ENCODE results near the gene C18orf63. TPM values are rescaled to one million over a fixed set of nuclear protein-coding genes. Genes with fewer than 3 reads are reported as not detected.

Gene C18orf63
- polyA plus RNA-seq, 1 donor from 2014 or later = not detected

DNA sequence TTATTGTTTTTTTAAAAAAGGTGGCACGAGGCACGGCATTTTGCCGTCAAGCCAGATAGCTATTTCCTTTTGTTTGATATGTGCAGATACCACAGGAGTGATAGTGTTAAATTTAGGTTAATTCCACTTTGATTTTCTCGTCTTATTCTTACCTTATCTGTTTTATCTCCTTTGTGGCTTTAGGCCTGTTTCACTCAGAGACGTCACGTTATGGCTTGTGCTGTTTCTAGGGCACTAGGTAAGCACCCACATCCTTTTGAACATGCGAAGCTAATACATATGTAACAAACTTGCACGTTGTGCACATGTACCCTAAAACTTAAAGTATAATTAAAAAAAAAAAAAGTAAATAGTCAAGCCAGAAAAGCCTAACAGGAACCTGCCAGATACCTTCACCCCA lies 57.8 kb downstream of the C18orf63 start:
- Histone ChIP-seq H3K9me2 (ENCODE audit: insufficient read depth, low read length) (no peaks in the 10 kb centered on the region), H3K4me2 (ENCODE audit: low read length) (no peak overlapping the region), H4K20me1 (ENCODE audit: insufficient read depth) (no peaks in the 10 kb centered on the region), H3K9ac (ENCODE audit: low read length) (no peak overlapping the region), H3K9me3 (ENCODE audit: low read length) (no peaks in the 10 kb centered on the region), H3K4me3 (ENCODE audit: low read length) (no peak overlapping the region), H3K27me3 (ENCODE audit: insufficient read depth, low read depth, low read length) (no peaks in the 10 kb centered on the region), H3K27ac (ENCODE audit: low read length) (no peak overlapping the region), H3K79me2 (replicated peaks; ENCODE audit: insufficient read depth, low read length) (no peaks in the 10 kb centered on the region), H3F3A (ENCODE audit: insufficient read depth, low read length, poor library complexity, severe bottlenecking) (no peaks in the 10 kb centered on the region), H3K36me3 (ENCODE audit: insufficient read depth, low read length) (no peaks in the 10 kb centered on the region), H2AFZ (ENCODE audit: low read depth, low read length) (no peak overlapping the region)
- TF ChIP-seq POLR2AphosphoS5 (IDR thresholded peaks at IDR 0.05) (no peak), MXI1 (conservative IDR thresholded peaks at IDR 0.05; ENCODE audit: poor library complexity, severe bottlenecking) (no peak), EP300 (conservative IDR thresholded peaks at IDR 0.05; ENCODE audit: poor library complexity, severe bottlenecking) (no peak), RAD21 (conservative IDR thresholded peaks at IDR 0.05) (no peak), TAF1 (IDR thresholded peaks at IDR 0.05; ENCODE audit: low read depth) (no peak), SMC3 (conservative IDR thresholded peaks at IDR 0.05; ENCODE audit: poor library complexity) (no peak), EZH2 (IDR thresholded peaks at IDR 0.05; ENCODE audit: borderline replicate concordance, insufficient read depth, low read length, poor library complexity, severe bottlenecking) (no peak)
- TF ChIP-seq, protein P1, sequence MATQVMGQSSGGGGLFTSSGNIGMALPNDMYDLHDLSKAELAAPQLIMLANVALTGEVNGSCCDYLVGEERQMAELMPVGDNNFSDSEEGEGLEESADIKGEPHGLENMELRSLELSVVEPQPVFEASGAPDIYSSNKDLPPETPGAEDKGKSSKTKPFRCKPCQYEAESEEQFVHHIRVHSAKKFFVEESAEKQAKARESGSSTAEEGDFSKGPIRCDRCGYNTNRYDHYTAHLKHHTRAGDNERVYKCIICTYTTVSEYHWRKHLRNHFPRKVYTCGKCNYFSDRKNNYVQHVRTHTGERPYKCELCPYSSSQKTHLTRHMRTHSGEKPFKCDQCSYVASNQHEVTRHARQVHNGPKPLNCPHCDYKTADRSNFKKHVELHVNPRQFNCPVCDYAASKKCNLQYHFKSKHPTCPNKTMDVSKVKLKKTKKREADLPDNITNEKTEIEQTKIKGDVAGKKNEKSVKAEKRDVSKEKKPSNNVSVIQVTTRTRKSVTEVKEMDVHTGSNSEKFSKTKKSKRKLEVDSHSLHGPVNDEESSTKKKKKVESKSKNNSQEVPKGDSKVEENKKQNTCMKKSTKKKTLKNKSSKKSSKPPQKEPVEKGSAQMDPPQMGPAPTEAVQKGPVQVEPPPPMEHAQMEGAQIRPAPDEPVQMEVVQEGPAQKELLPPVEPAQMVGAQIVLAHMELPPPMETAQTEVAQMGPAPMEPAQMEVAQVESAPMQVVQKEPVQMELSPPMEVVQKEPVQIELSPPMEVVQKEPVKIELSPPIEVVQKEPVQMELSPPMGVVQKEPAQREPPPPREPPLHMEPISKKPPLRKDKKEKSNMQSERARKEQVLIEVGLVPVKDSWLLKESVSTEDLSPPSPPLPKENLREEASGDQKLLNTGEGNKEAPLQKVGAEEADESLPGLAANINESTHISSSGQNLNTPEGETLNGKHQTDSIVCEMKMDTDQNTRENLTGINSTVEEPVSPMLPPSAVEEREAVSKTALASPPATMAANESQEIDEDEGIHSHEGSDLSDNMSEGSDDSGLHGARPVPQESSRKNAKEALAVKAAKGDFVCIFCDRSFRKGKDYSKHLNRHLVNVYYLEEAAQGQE (IDR thresholded peaks at IDR 0.05; ENCODE audit: borderline replicate concordance) = no peak
- TF ChIP-seq, protein P2, sequence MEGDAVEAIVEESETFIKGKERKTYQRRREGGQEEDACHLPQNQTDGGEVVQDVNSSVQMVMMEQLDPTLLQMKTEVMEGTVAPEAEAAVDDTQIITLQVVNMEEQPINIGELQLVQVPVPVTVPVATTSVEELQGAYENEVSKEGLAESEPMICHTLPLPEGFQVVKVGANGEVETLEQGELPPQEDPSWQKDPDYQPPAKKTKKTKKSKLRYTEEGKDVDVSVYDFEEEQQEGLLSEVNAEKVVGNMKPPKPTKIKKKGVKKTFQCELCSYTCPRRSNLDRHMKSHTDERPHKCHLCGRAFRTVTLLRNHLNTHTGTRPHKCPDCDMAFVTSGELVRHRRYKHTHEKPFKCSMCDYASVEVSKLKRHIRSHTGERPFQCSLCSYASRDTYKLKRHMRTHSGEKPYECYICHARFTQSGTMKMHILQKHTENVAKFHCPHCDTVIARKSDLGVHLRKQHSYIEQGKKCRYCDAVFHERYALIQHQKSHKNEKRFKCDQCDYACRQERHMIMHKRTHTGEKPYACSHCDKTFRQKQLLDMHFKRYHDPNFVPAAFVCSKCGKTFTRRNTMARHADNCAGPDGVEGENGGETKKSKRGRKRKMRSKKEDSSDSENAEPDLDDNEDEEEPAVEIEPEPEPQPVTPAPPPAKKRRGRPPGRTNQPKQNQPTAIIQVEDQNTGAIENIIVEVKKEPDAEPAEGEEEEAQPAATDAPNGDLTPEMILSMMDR (IDR thresholded peaks at IDR 0.05; ENCODE audit: poor library complexity, severe bottlenecking) = no peak

DNA sequence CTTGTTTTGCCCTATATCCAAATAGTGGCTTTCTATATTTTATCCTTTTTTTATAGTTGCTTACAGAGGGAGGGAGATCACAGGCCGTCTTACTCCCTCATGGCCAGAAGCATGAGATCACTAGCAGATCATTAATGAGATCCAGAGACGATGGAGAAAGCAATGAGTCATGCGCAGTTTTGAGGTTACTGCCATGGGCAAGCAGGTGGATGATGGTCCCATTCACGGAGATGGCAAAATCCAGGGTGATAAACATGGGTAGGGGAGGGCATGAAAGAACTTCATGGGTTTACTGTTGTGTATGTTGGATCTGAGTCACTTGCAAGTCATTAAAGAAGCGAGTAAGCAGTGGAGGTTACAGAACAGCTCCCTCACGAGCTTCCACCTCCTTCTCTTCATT lies 60.4 kb downstream of the C18orf63 start:
- H4K20me1 ChIP-seq (ENCODE audit: insufficient read depth) = no peaks in the 10 kb centered on the region
- H3K36me3 ChIP-seq (ENCODE audit: insufficient read depth, low read length) = no peaks in the 10 kb centered on the region
- TF ChIP-seq TAF1 (IDR thresholded peaks at IDR 0.05; ENCODE audit: low read depth) = no peak
- TF ChIP-seq, protein P1 (IDR thresholded peaks at IDR 0.05; ENCODE audit: borderline replicate concordance) = no peak
- no peak for TF ChIP-seq SMC3 (conservative IDR thresholded peaks at IDR 0.05; ENCODE audit: poor library complexity)
- TF ChIP-seq MXI1 (conservative IDR thresholded peaks at IDR 0.05; ENCODE audit: poor library complexity, severe bottlenecking) = no peak
- no peak for TF ChIP-seq RAD21 (conservative IDR thresholded peaks at IDR 0.05)
- no peak for TF ChIP-seq POLR2AphosphoS5 (IDR thresholded peaks at IDR 0.05)
- TF ChIP-seq, protein P2 (IDR thresholded peaks at IDR 0.05; ENCODE audit: poor library complexity, severe bottlenecking) = no peak
- no peak for TF ChIP-seq EP300 (conservative IDR thresholded peaks at IDR 0.05; ENCODE audit: poor library complexity, severe bottlenecking)
- no peak for TF ChIP-seq EZH2 (IDR thresholded peaks at IDR 0.05; ENCODE audit: borderline replicate concordance, insufficient read depth, low read length, poor library complexity, severe bottlenecking)
- H3F3A ChIP-seq (ENCODE audit: insufficient read depth, low read length, poor library complexity, severe bottlenecking) = no peaks in the 10 kb centered on the region
- no peak overlapping the region for H3K4me3 ChIP-seq (ENCODE audit: low read length)
- no peaks in the 10 kb centered on the region for H3K9me2 ChIP-seq (ENCODE audit: insufficient read depth, low read length)
- no peak overlapping the region for H3K4me2 ChIP-seq (ENCODE audit: low read length)
- no peaks in the 10 kb centered on the region for H3K9me3 ChIP-seq (ENCODE audit: low read length)
- H3K79me2 ChIP-seq (replicated peaks; ENCODE audit: insufficient read depth, low read length) = no peaks in the 10 kb centered on the region
- H3K9ac ChIP-seq (ENCODE audit: low read length) = no peak overlapping the region
- H2AFZ ChIP-seq (ENCODE audit: low read depth, low read length) = no peak overlapping the region
- no peaks in the 10 kb centered on the region for H3K27me3 ChIP-seq (ENCODE audit: insufficient read depth, low read depth, low read length)
- no peak overlapping the region for H3K27ac ChIP-seq (ENCODE audit: low read length)

All from neural cell (in vitro differentiated cells).